H1 (cell line): Measurements from ENCODE around the gene OR4A47. TPM values are rescaled to one million over a fixed set of nuclear protein-coding genes. Genes with fewer than 3 reads are reported as not detected.
"Not testable (repeated sequence)": the region's sequence is repeated elsewhere in the genome, so short reads cannot be mapped to it uniquely, and the experiment has no call there.

Experiments used
- CTCF ChIA-PET: fragments of 300-600 bp; sonication (Branson Sonifier 250); formaldehyde crosslinking; loops from one replicate; lab custom pipeline; 2021; ENCODE audit not compliant: partially characterized antibody; lab: Charles Lee
- POLR2A ChIA-PET: fragments of 300-600 bp; sonication (Branson Sonifier 250); formaldehyde crosslinking; loops from one replicate; lab custom pipeline; 2021; ENCODE audit warnings: inconsistent platforms; ENCODE audit not compliant: partially characterized antibody; lab: Charles Lee
- DNase-seq, 2 experiments: peaks; one replicate each; pipeline versions ENCODE4 v3.0.0 to v3.0.0-alpha.2; 2010 to 2022; ENCODE audit warnings: low spot score in 2 of 2, low read depth in 1 of 2, mixed read lengths in 1 of 2
- FAIRE-seq: peaks from 2 replicates; lab custom pipeline; 2011; peaks lifted over from hg19 to GRCh38; lab: Jason Lieb, UNC
- H2AFZ ChIP-seq: 2 replicates; pipeline ENCODE4 v1.8.1; 2012; ENCODE audit warnings: low read length, inconsistent platforms
- H2AK5ac ChIP-seq: 2 replicates; pipeline ENCODE4 v1.6.1; 2013; ENCODE audit warnings: low read depth, low read length
- H2BK120ac ChIP-seq: replicated peaks from 2 replicates; pipeline ENCODE3; 2013; ENCODE audit warnings: low read depth, low read length, inconsistent platforms
- H2BK12ac ChIP-seq: 2 replicates; pipeline ENCODE4 v1.6.1; 2013; ENCODE audit warnings: low read depth, low read length
- H2BK15ac ChIP-seq: 2 replicates; pipeline ENCODE4 v1.6.1; 2013; ENCODE audit warnings: low read length
- H2BK20ac ChIP-seq: 2 replicates; pipeline ENCODE4 v1.6.1; 2013; ENCODE audit warnings: low read length
- H2BK5ac ChIP-seq: 2 replicates; pipeline ENCODE4 v1.6.1; 2013; ENCODE audit warnings: low read depth, low read length
- H3K14ac ChIP-seq: 2 replicates; pipeline ENCODE4 v1.6.1; 2013; ENCODE audit warnings: inconsistent platforms; ENCODE audit not compliant: insufficient read length
- H3K18ac ChIP-seq: 2 replicates; pipeline ENCODE4 v1.6.1; 2013; ENCODE audit warnings: low read length; ENCODE audit errors: extremely low read depth
- H3K23ac ChIP-seq: 2 replicates; pipeline ENCODE4 v1.6.1; 2013; ENCODE audit warnings: inconsistent platforms; ENCODE audit not compliant: insufficient read length
- H3K23me2 ChIP-seq: 2 replicates; pipeline ENCODE4 v1.6.1; 2013; ENCODE audit warnings: low read depth, low read length
- H3K27ac ChIP-seq: 2 replicates; pipeline ENCODE4 v1.6.1; 2011; ENCODE audit warnings: low read depth, low read length, inconsistent platforms
- H3K27me3 ChIP-seq, 4 experiments: replicated peaks in 1 of 4; 1 replicate in 1 of 4; 2 replicates in 3 of 4; pipeline versions ENCODE4 v1.6.1 to v1.8.1; 2011 to 2013; ENCODE audit warnings: low read length in 3 of 4, mild to moderate bottlenecking in 3 of 4, inconsistent platforms in 2 of 4, mixed read lengths in 2 of 4, moderate library complexity in 1 of 4; ENCODE audit not compliant: control insufficient read depth in 3 of 4, insufficient read depth in 3 of 4; ENCODE audit errors: extremely low read depth in 1 of 4
- H3K36me3 ChIP-seq, 4 experiments: 2 replicates each; pipeline versions ENCODE4 v1.6.1 to v1.8.1; 2011 to 2013; ENCODE audit warnings: mild to moderate bottlenecking in 4 of 4, low read length in 3 of 4, moderate library complexity in 2 of 4, control low read depth in 1 of 4, inconsistent platforms in 1 of 4; ENCODE audit not compliant: insufficient read depth in 4 of 4, control insufficient read depth in 2 of 4
- H3K4ac ChIP-seq: replicated peaks from 2 replicates; pipeline ENCODE3; 2013; ENCODE audit warnings: low read length, low read depth, mixed read lengths, inconsistent platforms; ENCODE audit not compliant: insufficient read length
- H3K4me1 ChIP-seq, 4 experiments: replicated peaks in 1 of 4; 1 replicate in 1 of 4; 2 replicates in 3 of 4; pipeline versions ENCODE4 v1.6.1 to v1.8.1; 2011 to 2013; ENCODE audit warnings: low read length in 3 of 4, inconsistent platforms in 2 of 4, mixed read lengths in 1 of 4; ENCODE audit not compliant: insufficient read depth in 4 of 4, control insufficient read depth in 3 of 4
- H3K4me2 ChIP-seq, 2 experiments: 2 replicates each; pipeline versions ENCODE4 v1.6.1 to v1.8.1; 2011 to 2013; ENCODE audit warnings: low read depth in 2 of 2, low read length in 2 of 2, control low read depth in 1 of 2, inconsistent platforms in 1 of 2, mild to moderate bottlenecking in 1 of 2; ENCODE audit not compliant: insufficient read depth in 1 of 2
- H3K4me3 ChIP-seq, 4 experiments: fragments of 200-600, 300-600 bp in 1 of 4; sonication (generic), shearing (Covaris generic), sonication (Bioruptor Twin) in 1 of 4; 2 replicates each; pipeline versions ENCODE4 v1.5.1 to v1.8.1; 2011 to 2016; ENCODE audit warnings: low read length in 4 of 4, low read depth in 3 of 4, control low read depth in 2 of 4, inconsistent platforms in 2 of 4, mild to moderate bottlenecking in 2 of 4, mixed read lengths in 1 of 4, moderate library complexity in 1 of 4; ENCODE audit not compliant: insufficient read depth in 2 of 4; ENCODE audit errors: extremely low read depth in 1 of 4
- H3K56ac ChIP-seq: replicated peaks from 2 replicates; pipeline ENCODE3; 2013; ENCODE audit warnings: low read depth, mild to moderate bottlenecking, mixed read lengths, low read length, inconsistent platforms; ENCODE audit not compliant: insufficient read length
- H3K79me1 ChIP-seq: 2 replicates; pipeline ENCODE4 v1.6.1; 2013; ENCODE audit warnings: low read depth, low read length, control low read depth
- H3K79me2 ChIP-seq, 2 experiments: 2 replicates each; pipeline versions ENCODE4 v1.6.1 to v1.8.1; 2012 to 2013; ENCODE audit warnings: low read length in 2 of 2, mild to moderate bottlenecking in 2 of 2, inconsistent platforms in 1 of 2; ENCODE audit not compliant: insufficient read depth in 2 of 2, control insufficient read depth in 1 of 2
- H3K9ac ChIP-seq, 4 experiments: replicated peaks in 1 of 4; 1 replicate in 1 of 4; 2 replicates in 3 of 4; pipeline versions ENCODE4 v1.6.1 to v1.8.1; 2011 to 2013; ENCODE audit warnings: low read depth in 3 of 4, low read length in 3 of 4, control low read depth in 2 of 4, mild to moderate bottlenecking in 2 of 4, moderate library complexity in 2 of 4, inconsistent platforms in 1 of 4; ENCODE audit errors: extremely low read depth in 1 of 4
- H3K9me3 ChIP-seq, 2 experiments: 2 replicates each; pipeline versions ENCODE4 v1.6.1 to v1.8.1; 2012 to 2013; ENCODE audit warnings: mild to moderate bottlenecking in 2 of 2, moderate library complexity in 2 of 2, control low read depth in 1 of 2, inconsistent platforms in 1 of 2, low read depth in 1 of 2, low read length in 1 of 2, mixed read lengths in 1 of 2; ENCODE audit not compliant: insufficient read depth in 2 of 2
- H4K20me1 ChIP-seq, 2 experiments: replicated peaks in 1 of 2; 2 replicates each; pipeline versions ENCODE3 to v1.8.1; 2011 to 2013; ENCODE audit warnings: inconsistent platforms in 2 of 2, low read length in 2 of 2, mild to moderate bottlenecking in 1 of 2; ENCODE audit not compliant: insufficient read depth in 2 of 2, control insufficient read depth in 1 of 2
- H4K5ac ChIP-seq: 2 replicates; pipeline ENCODE4 v1.6.1; 2013; ENCODE audit warnings: low read length, low read depth, mixed read lengths, inconsistent platforms; ENCODE audit not compliant: insufficient read length
- H4K8ac ChIP-seq: 2 replicates; pipeline ENCODE4 v1.8.0; 2013; ENCODE audit warnings: mild to moderate bottlenecking, moderate library complexity, low read length, inconsistent platforms; ENCODE audit not compliant: insufficient read depth; ENCODE audit errors: extremely low read depth
- H4K91ac ChIP-seq: replicated peaks from 2 replicates; pipeline ENCODE3; 2013; ENCODE audit warnings: low read length, mixed read lengths, inconsistent platforms; ENCODE audit not compliant: insufficient read length
- WGBS, 2 experiments: shearing (Covaris generic) in 1 of 2; methylation state at CpG; one replicate each; pipeline versions ENCODE4 v1.1.6 to v1.1.7; 2013 to 2015; ENCODE audit warnings: low lambda C conversion rate in 2 of 2, mixed read lengths in 2 of 2, inconsistent platforms in 1 of 2, low coverage in 1 of 2, missing lambda C conversion rate in 1 of 2; ENCODE audit not compliant: insufficient replicate concordance in 2 of 2, insufficient coverage in 1 of 2, insufficient read length in 1 of 2; ENCODE audit errors: extremely low coverage in 1 of 2, missing lambda C conversion rate in 1 of 2; 5-methylcytosine and 5-hydroxymethylcytosine counted together
- long read RNA-seq, 2 experiments: library from RNA in 1 of 2; library from capped mRNA in 1 of 2; stranded (forward); transcript quantifications; one replicate each; pipeline ENCODE4 v2.0.0, GENCODE V29; 2021; ENCODE audit warnings: inconsistent platforms in 1 of 2
- polyA minus RNA-seq, 3 experiments: library from RNA; depleted of rRNA, polyadenylated mRNA; stranded (reverse); fragments of >200 nt; gene quantifications; 1 replicate in 2 of 3; 2 replicates in 1 of 3; pipeline ENCODE4 v1.2.3, GENCODE V29; 2011
- polyA plus RNA-seq, 7 experiments: library from polyadenylated mRNA; depleted of rRNA in 3 of 7; stranded (reverse) in 5 of 7; unstranded in 2 of 7; fragments of >200 nt in 5 of 7; fragments of 200-250 nt in 2 of 7; gene quantifications; 1 replicate in 5 of 7; 2 replicates in 1 of 7; 4 replicates in 1 of 7; pipeline versions ENCODE4 v1.2.1 to v1.2.3, GENCODE V29; 2011 to 2013; ENCODE audit warnings: missing spikeins in 2 of 7, mixed read lengths in 2 of 7
- total RNA-seq: library from RNA; stranded (reverse); fragmentation: NEBNext Ultra II Directional; extraction: Animal tissue kit (Norgen Biotek cat#: 25700); gene quantifications from 2 replicates; pipeline ENCODE4 v1.2.1, GENCODE V29; 2021

The OR4A47 gene
- total RNA-seq: not detected in 2 replicates
- polyA plus RNA-seq (2011; rRNA removed): not detected in 2 replicates
- polyA plus RNA-seq (2011; cell fraction: cytosol; rRNA removed): not detected
- not detected for polyA plus RNA-seq (2011; cell fraction: nucleus; rRNA removed)
- not detected in 4 replicates for polyA plus RNA-seq (2012, experiment 1 of 2)
- polyA plus RNA-seq (2012, experiment 2 of 2): not detected
- not detected for polyA plus RNA-seq (2013, experiment 1 of 2)
- polyA plus RNA-seq (2013, experiment 2 of 2): not detected
- not detected in 2 replicates for polyA minus RNA-seq (2011; rRNA and poly(A)+ RNA removed)
- polyA minus RNA-seq (2011; cell fraction: cytosol; rRNA and poly(A)+ RNA removed): not detected
- not detected for polyA minus RNA-seq (2011; cell fraction: nucleus; rRNA and poly(A)+ RNA removed)
- long read RNA-seq, experiment 1: 0 reads
- long read RNA-seq, experiment 2: 0 reads

- H3K23ac ChIP-seq, H3K27ac ChIP-seq, H4K20me1 ChIP-seq, H2AFZ ChIP-seq, H2BK5ac ChIP-seq, H3K27me3 ChIP-seq, H3K56ac ChIP-seq, POLR2A ChIA-PET, H3K4ac ChIP-seq, H2BK20ac ChIP-seq, H2BK120ac ChIP-seq, CTCF ChIA-PET, H3K79me2 ChIP-seq, DNase-seq, H2AK5ac ChIP-seq, H2BK12ac ChIP-seq, H3K4me1 ChIP-seq, H3K79me1 ChIP-seq, H4K91ac ChIP-seq, H4K8ac ChIP-seq, FAIRE-seq, H3K18ac ChIP-seq, H4K5ac ChIP-seq, H3K4me2 ChIP-seq, H3K23me2 ChIP-seq, H2BK15ac ChIP-seq, H3K36me3 ChIP-seq, H3K9ac ChIP-seq, H3K14ac ChIP-seq, H3K4me3 ChIP-seq: not testable (repeated sequence)
- H3K9me3 ChIP-seq: peaks cover 18 to 19% of the 10 kb centered on the region in 2 experiments
These were observed at the start of gene OR4A47 for GRCh38 chr11:48488493-48488892. Gene OR4A47, plus strand, starts transcription at chr11:48488793. Its CDS starts 0 bp downstream, at chr11:48488793.

GRCh38 chr11:48455909-48456308 lies 32.7 kb upstream of the OR4A47 start:
- H3K36me3 ChIP-seq, H3K18ac ChIP-seq, H3K14ac ChIP-seq, H3K4ac ChIP-seq, H3K4me3 ChIP-seq, H3K79me2 ChIP-seq, DNase-seq, H3K27me3 ChIP-seq, POLR2A ChIA-PET, H4K8ac ChIP-seq, H3K4me1 ChIP-seq, H3K23ac ChIP-seq, H3K56ac ChIP-seq, FAIRE-seq, H2AFZ ChIP-seq, H2BK5ac ChIP-seq, H2AK5ac ChIP-seq, H2BK15ac ChIP-seq, H3K23me2 ChIP-seq, CTCF ChIA-PET, H3K4me2 ChIP-seq, H3K79me1 ChIP-seq, H2BK20ac ChIP-seq, H4K91ac ChIP-seq, H4K5ac ChIP-seq, H2BK120ac ChIP-seq, H3K9ac ChIP-seq, H2BK12ac ChIP-seq, H4K20me1 ChIP-seq, H3K27ac ChIP-seq: not testable (repeated sequence)
- H3K9me3 ChIP-seq: peaks cover 15 to 39% of the 10 kb centered on the region in 2 experiments; a peak in 3 of 4 replicates
- WGBS, 2 experiments: 75% methylated on average over 2 of the region's 3 CpGs; no CpG with 5 or more reads in 1 of the 2 experiments
